Colonic mucosa (tissue), 4 donors: ENCODE data around the gene EPB41L5. TPM values are rescaled to one million over a fixed set of nuclear protein-coding genes. Genes with fewer than 3 reads are reported as not detected.
A peak's percentile ranks its signal among the peaks of the same experiment; 100 is the strongest.
"Not testable (repeated sequence)": the region's sequence is repeated elsewhere in the genome, so short reads cannot be mapped to it uniquely, and the experiment has no call there.

Source experiments
- DNase-seq: peaks from one replicate; pipeline ENCODE4 v3.0.0-alpha.2; 2020
- H3K27ac ChIP-seq: fragments of 200-600 bp; one replicate; pipeline ENCODE4 v1.8.0; 2021
- H3K27me3 ChIP-seq: fragments of 200-600 bp; one replicate; pipeline ENCODE4 v1.8.0; 2021
- H3K36me3 ChIP-seq: fragments of 200-600 bp; one replicate; pipeline ENCODE4 v1.8.0; 2021
- H3K4me1 ChIP-seq: fragments of 200-600 bp; one replicate; pipeline ENCODE4 v1.8.0; 2021; ENCODE audit warnings: mild to moderate bottlenecking
- H3K4me3 ChIP-seq: fragments of 200-600 bp; one replicate; pipeline ENCODE4 v1.8.0; 2021
- H3K9ac ChIP-seq, 2 donors: one replicate each; pipeline ENCODE4 v1.7.0; 2013; ENCODE audit warnings: control low read depth in 2 of 2, low read depth in 2 of 2, low read length in 2 of 2
- H3K9me3 ChIP-seq: fragments of 200-600 bp; one replicate; pipeline ENCODE4 v1.8.0; 2021
- intact Hi-C: fragments of 100-400 bp; cut with DNase I; formaldehyde crosslinking; loops from one replicate; pipeline ENCODE4 v1.14.1; 2022
- total RNA-seq, 2 donors: library from RNA; stranded (reverse); fragmentation: NEBNext Ultra II Directional in 1 of 2; extraction: Animal tissue kit (Norgen Biotek cat#: 25700) in 1 of 2; gene quantifications; one replicate each; pipeline ENCODE4 v1.2.1, GENCODE V29; 2021
- TF ChIP-seq, protein P1 (sequence below): fragments of 200-600 bp; IDR thresholded peaks from one replicate; pipeline ENCODE4 v1.8.0; 2022; ENCODE audit warnings: antibody characterized with exemption, mild to moderate bottlenecking
- donor health status: healthy.
- donor health status: DM: no; HTN: no; CAD: no.
- donor health status: DM: no; HTN: no; CAD: no.

The EPB41L5 gene
- 10 to 100 TPM; 21.6 to 36.0 TPM for total RNA-seq

GRCh38 chr2:120012771-120013596 is at the start of gene EPB41L5:
Gene EPB41L5 (plus strand): TSS chr2:120013077. CDS start chr2:120019085, 6,008 bp downstream.
- TF ChIP-seq, protein P1, sequence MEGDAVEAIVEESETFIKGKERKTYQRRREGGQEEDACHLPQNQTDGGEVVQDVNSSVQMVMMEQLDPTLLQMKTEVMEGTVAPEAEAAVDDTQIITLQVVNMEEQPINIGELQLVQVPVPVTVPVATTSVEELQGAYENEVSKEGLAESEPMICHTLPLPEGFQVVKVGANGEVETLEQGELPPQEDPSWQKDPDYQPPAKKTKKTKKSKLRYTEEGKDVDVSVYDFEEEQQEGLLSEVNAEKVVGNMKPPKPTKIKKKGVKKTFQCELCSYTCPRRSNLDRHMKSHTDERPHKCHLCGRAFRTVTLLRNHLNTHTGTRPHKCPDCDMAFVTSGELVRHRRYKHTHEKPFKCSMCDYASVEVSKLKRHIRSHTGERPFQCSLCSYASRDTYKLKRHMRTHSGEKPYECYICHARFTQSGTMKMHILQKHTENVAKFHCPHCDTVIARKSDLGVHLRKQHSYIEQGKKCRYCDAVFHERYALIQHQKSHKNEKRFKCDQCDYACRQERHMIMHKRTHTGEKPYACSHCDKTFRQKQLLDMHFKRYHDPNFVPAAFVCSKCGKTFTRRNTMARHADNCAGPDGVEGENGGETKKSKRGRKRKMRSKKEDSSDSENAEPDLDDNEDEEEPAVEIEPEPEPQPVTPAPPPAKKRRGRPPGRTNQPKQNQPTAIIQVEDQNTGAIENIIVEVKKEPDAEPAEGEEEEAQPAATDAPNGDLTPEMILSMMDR = no peak
- Histone ChIP-seq H3K27me3 (no peaks in the 10 kb centered on the region), H3K9me3 (no peaks in the 10 kb centered on the region), H3K4me3 (peak within 1 kb of the TSS; percentile 85), H3K4me1 (no peaks in the 10 kb centered on the region), H3K27ac (peak within 1 kb of the TSS; percentile 83), H3K36me3 (no peaks in the 10 kb centered on the region), H3K9ac (peak within 1 kb of the TSS; percentile 73 to 82)
- peak; percentile 93 for DNase-seq
- intact Hi-C loops = no loop called here

DNA sequence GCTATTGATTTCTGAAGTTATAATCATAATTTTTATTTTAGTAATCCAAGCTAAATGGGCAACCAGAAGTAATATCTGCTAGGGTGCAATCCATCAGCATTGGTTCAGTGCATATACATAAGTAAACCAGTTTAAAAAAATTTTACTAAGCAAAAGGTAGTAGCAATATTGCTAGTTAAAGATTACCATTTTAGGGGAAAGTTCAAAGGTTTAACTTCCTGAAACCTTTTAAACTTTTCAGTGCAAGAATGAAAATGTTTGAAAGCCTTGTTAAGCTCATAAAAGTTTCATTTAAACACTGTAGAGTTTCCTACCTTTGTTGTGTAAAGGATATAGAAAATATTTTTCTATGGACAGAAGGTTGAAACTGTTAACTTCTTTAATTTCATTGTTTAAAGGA is 31.0 kb upstream of the EPB41L5 start:
- H3K27ac ChIP-seq = peak overlapping the region; percentile 7

GRCh38 chr2:119982506-119982905 is 30.4 kb upstream of the EPB41L5 start:
- Histone ChIP-seq H3K9ac (no peak overlapping the region), H3K27ac (peak overlapping the region; percentile 7), H3K4me3 (no peak overlapping the region), H3K9me3 (no peaks in the 10 kb centered on the region), H3K27me3 (no peaks in the 10 kb centered on the region), H3K36me3 (no peaks in the 10 kb centered on the region), H3K4me1 (no peaks in the 10 kb centered on the region)
- DNase-seq = peak; percentile 26
- intact Hi-C loops = no loop called here
- TF ChIP-seq, protein P1 = no peak

More for the DNA sequence above, 31.0 kb upstream of the EPB41L5 start:
- TF ChIP-seq, protein P1 = no peak
- Histone ChIP-seq H3K9ac (no peak overlapping the region), H3K36me3 (no peaks in the 10 kb centered on the region), H3K27me3 (no peaks in the 10 kb centered on the region), H3K4me1 (no peaks in the 10 kb centered on the region), H3K4me3 (no peak overlapping the region), H3K9me3 (no peaks in the 10 kb centered on the region)
- intact Hi-C loops = no loop called here
- DNase-seq = no peak

- TF ChIP-seq, protein P1 = no peak
- DNase-seq = no peak
- no peaks in the 10 kb centered on the region for H3K36me3 ChIP-seq
- H3K27ac ChIP-seq = no peak overlapping the region
- no peak overlapping the region for H3K4me3 ChIP-seq
- H3K4me1 ChIP-seq = no peaks in the 10 kb centered on the region
- intact Hi-C loops = no loop called here
- H3K27me3 ChIP-seq = no peaks in the 10 kb centered on the region
- no peaks in the 10 kb centered on the region for H3K9me3 ChIP-seq
- no peak overlapping the region for H3K9ac ChIP-seq
These were observed 29.8 kb upstream of the EPB41L5 start for GRCh38 chr2:119983108-119983507.

DNA sequence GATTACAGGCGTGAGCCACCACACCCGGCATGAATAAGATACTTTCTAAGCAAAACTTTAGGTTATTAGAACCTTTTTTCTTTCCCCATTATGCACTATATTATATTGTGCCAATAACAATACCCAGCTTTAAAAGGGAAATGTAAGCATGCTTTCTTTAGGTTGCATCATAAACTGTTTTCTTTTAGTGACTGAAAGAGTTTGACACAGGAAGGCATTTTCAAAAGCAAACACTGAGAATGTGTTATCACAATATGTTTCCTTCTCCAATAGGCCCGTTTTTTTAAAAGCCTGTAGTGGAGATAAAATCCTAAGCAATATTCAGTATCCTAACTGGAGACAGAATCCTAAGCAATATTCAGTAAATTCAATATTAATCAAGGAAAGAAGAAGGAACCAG is 16.7 kb upstream of the EPB41L5 start:
- Histone ChIP-seq H3K9ac (no peak overlapping the region), H3K4me3 (no peak overlapping the region), H3K9me3 (no peaks in the 10 kb centered on the region), H3K36me3 (no peaks in the 10 kb centered on the region), H3K27ac (no peak overlapping the region), H3K4me1 (no peaks in the 10 kb centered on the region), H3K27me3 (no peaks in the 10 kb centered on the region)
- TF ChIP-seq, protein P1 = no peak
- no peak for DNase-seq
- intact Hi-C loops = no loop called here

DNA sequence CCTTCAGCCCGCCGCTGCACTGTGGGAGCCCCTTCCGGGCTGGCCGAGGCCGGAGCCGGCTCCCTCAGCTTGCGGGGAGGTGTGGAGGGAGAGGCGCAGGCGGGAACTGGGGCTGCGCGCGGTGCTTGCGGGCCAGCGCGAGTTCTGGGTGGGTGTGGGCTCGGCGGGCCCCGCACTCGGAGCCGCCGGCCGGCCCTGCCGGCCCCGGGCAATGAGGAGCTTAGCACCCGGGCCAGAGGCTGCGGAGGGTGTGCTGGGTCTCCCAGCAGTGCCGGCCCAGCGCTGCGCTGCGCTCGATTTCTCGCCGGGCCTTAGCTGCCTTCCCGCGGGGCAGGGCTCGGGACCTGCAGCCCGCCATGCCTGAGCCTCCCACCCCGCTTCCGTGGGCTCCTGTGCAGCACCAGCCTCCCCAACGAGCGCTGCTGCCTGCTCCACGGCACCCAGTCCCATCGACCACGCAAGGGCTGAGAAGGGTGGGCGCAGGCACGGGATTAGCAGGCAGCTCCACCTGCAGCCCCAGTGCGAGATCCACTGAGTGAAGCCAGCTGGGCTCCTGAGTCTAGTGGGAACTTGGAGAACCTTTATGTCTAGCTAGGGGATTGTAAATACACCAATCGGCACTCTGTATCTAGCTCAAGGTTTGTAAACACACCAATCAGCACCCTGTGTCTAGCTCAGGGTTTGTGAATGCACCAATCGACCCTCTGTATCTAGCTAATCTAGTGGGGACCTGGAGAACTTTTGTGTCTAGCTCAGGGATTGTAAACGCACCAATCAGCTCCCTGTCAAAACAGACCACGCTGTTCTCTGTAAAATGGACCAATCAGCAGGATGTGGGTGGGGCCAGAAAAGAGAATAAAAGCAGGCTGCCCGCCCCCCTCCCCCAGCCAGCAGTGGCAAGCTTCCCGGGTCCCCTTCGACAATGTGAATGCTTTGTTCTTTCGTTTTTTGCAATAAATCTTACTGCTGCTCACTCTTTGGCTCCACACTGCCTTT is 15.7 kb upstream of the EPB41L5 start:
- intact Hi-C loops, DNase-seq, H3K27me3 ChIP-seq, H3K9me3 ChIP-seq, H3K9ac ChIP-seq, H3K36me3 ChIP-seq, H3K27ac ChIP-seq, H3K4me1 ChIP-seq, H3K4me3 ChIP-seq: not testable (repeated sequence)
